H1 (cell line): ENCODE data around the gene LCN15. TPM values are rescaled to one million over a fixed set of nuclear protein-coding genes. Genes with fewer than 3 reads are reported as not detected.
A peak's percentile ranks its signal among the peaks of the same experiment; 100 is the strongest.

Source experiments
- CTCF ChIA-PET: fragments of 300-600 bp; sonication (Branson Sonifier 250); formaldehyde crosslinking; loops from one replicate; lab custom pipeline; 2021; ENCODE audit not compliant: partially characterized antibody; lab: Charles Lee
- POLR2A ChIA-PET: fragments of 300-600 bp; sonication (Branson Sonifier 250); formaldehyde crosslinking; loops from one replicate; lab custom pipeline; 2021; ENCODE audit warnings: inconsistent platforms; ENCODE audit not compliant: partially characterized antibody; lab: Charles Lee
- DNase-seq, 2 experiments: peaks; one replicate each; pipeline versions ENCODE4 v3.0.0 to v3.0.0-alpha.2; 2010 to 2022; ENCODE audit warnings: low spot score in 2 of 2, low read depth in 1 of 2, mixed read lengths in 1 of 2
- FAIRE-seq: peaks from 2 replicates; lab custom pipeline; 2011; peaks lifted over from hg19 to GRCh38; lab: Jason Lieb, UNC
- H2AFZ ChIP-seq: 2 replicates; pipeline ENCODE4 v1.8.1; 2012; ENCODE audit warnings: low read length, inconsistent platforms
- H2AK5ac ChIP-seq: 2 replicates; pipeline ENCODE4 v1.6.1; 2013; ENCODE audit warnings: low read depth, low read length
- H2BK120ac ChIP-seq: replicated peaks from 2 replicates; pipeline ENCODE3; 2013; ENCODE audit warnings: low read depth, low read length, inconsistent platforms
- H2BK12ac ChIP-seq: 2 replicates; pipeline ENCODE4 v1.6.1; 2013; ENCODE audit warnings: low read depth, low read length
- H2BK15ac ChIP-seq: 2 replicates; pipeline ENCODE4 v1.6.1; 2013; ENCODE audit warnings: low read length
- H2BK20ac ChIP-seq: 2 replicates; pipeline ENCODE4 v1.6.1; 2013; ENCODE audit warnings: low read length
- H2BK5ac ChIP-seq: 2 replicates; pipeline ENCODE4 v1.6.1; 2013; ENCODE audit warnings: low read depth, low read length
- H3K14ac ChIP-seq: 2 replicates; pipeline ENCODE4 v1.6.1; 2013; ENCODE audit warnings: inconsistent platforms; ENCODE audit not compliant: insufficient read length
- H3K18ac ChIP-seq: 2 replicates; pipeline ENCODE4 v1.6.1; 2013; ENCODE audit warnings: low read length; ENCODE audit errors: extremely low read depth
- H3K23ac ChIP-seq: 2 replicates; pipeline ENCODE4 v1.6.1; 2013; ENCODE audit warnings: inconsistent platforms; ENCODE audit not compliant: insufficient read length
- H3K23me2 ChIP-seq: 2 replicates; pipeline ENCODE4 v1.6.1; 2013; ENCODE audit warnings: low read depth, low read length
- H3K27ac ChIP-seq: 2 replicates; pipeline ENCODE4 v1.6.1; 2011; ENCODE audit warnings: low read depth, low read length, inconsistent platforms
- H3K27me3 ChIP-seq, 4 experiments: replicated peaks in 1 of 4; 1 replicate in 1 of 4; 2 replicates in 3 of 4; pipeline versions ENCODE4 v1.6.1 to v1.8.1; 2011 to 2013; ENCODE audit warnings: low read length in 3 of 4, mild to moderate bottlenecking in 3 of 4, inconsistent platforms in 2 of 4, mixed read lengths in 2 of 4, moderate library complexity in 1 of 4; ENCODE audit not compliant: control insufficient read depth in 3 of 4, insufficient read depth in 3 of 4; ENCODE audit errors: extremely low read depth in 1 of 4
- H3K36me3 ChIP-seq, 4 experiments: 2 replicates each; pipeline versions ENCODE4 v1.6.1 to v1.8.1; 2011 to 2013; ENCODE audit warnings: mild to moderate bottlenecking in 4 of 4, low read length in 3 of 4, moderate library complexity in 2 of 4, control low read depth in 1 of 4, inconsistent platforms in 1 of 4; ENCODE audit not compliant: insufficient read depth in 4 of 4, control insufficient read depth in 2 of 4
- H3K4ac ChIP-seq: replicated peaks from 2 replicates; pipeline ENCODE3; 2013; ENCODE audit warnings: low read length, low read depth, mixed read lengths, inconsistent platforms; ENCODE audit not compliant: insufficient read length
- H3K4me1 ChIP-seq, 4 experiments: replicated peaks in 1 of 4; 1 replicate in 1 of 4; 2 replicates in 3 of 4; pipeline versions ENCODE4 v1.6.1 to v1.8.1; 2011 to 2013; ENCODE audit warnings: low read length in 3 of 4, inconsistent platforms in 2 of 4, mixed read lengths in 1 of 4; ENCODE audit not compliant: insufficient read depth in 4 of 4, control insufficient read depth in 3 of 4
- H3K4me2 ChIP-seq, 2 experiments: 2 replicates each; pipeline versions ENCODE4 v1.6.1 to v1.8.1; 2011 to 2013; ENCODE audit warnings: low read depth in 2 of 2, low read length in 2 of 2, control low read depth in 1 of 2, inconsistent platforms in 1 of 2, mild to moderate bottlenecking in 1 of 2; ENCODE audit not compliant: insufficient read depth in 1 of 2
- H3K4me3 ChIP-seq, 4 experiments: fragments of 200-600, 300-600 bp in 1 of 4; sonication (generic), shearing (Covaris generic), sonication (Bioruptor Twin) in 1 of 4; 2 replicates each; pipeline versions ENCODE4 v1.5.1 to v1.8.1; 2011 to 2016; ENCODE audit warnings: low read length in 4 of 4, low read depth in 3 of 4, control low read depth in 2 of 4, inconsistent platforms in 2 of 4, mild to moderate bottlenecking in 2 of 4, mixed read lengths in 1 of 4, moderate library complexity in 1 of 4; ENCODE audit not compliant: insufficient read depth in 2 of 4; ENCODE audit errors: extremely low read depth in 1 of 4
- H3K56ac ChIP-seq: replicated peaks from 2 replicates; pipeline ENCODE3; 2013; ENCODE audit warnings: low read depth, mild to moderate bottlenecking, mixed read lengths, low read length, inconsistent platforms; ENCODE audit not compliant: insufficient read length
- H3K79me1 ChIP-seq: 2 replicates; pipeline ENCODE4 v1.6.1; 2013; ENCODE audit warnings: low read depth, low read length, control low read depth
- H3K79me2 ChIP-seq, 2 experiments: 2 replicates each; pipeline versions ENCODE4 v1.6.1 to v1.8.1; 2012 to 2013; ENCODE audit warnings: low read length in 2 of 2, mild to moderate bottlenecking in 2 of 2, inconsistent platforms in 1 of 2; ENCODE audit not compliant: insufficient read depth in 2 of 2, control insufficient read depth in 1 of 2
- H3K9ac ChIP-seq, 4 experiments: replicated peaks in 1 of 4; 1 replicate in 1 of 4; 2 replicates in 3 of 4; pipeline versions ENCODE4 v1.6.1 to v1.8.1; 2011 to 2013; ENCODE audit warnings: low read depth in 3 of 4, low read length in 3 of 4, control low read depth in 2 of 4, mild to moderate bottlenecking in 2 of 4, moderate library complexity in 2 of 4, inconsistent platforms in 1 of 4; ENCODE audit errors: extremely low read depth in 1 of 4
- H3K9me3 ChIP-seq, 2 experiments: 2 replicates each; pipeline versions ENCODE4 v1.6.1 to v1.8.1; 2012 to 2013; ENCODE audit warnings: mild to moderate bottlenecking in 2 of 2, moderate library complexity in 2 of 2, control low read depth in 1 of 2, inconsistent platforms in 1 of 2, low read depth in 1 of 2, low read length in 1 of 2, mixed read lengths in 1 of 2; ENCODE audit not compliant: insufficient read depth in 2 of 2
- H4K20me1 ChIP-seq, 2 experiments: replicated peaks in 1 of 2; 2 replicates each; pipeline versions ENCODE3 to v1.8.1; 2011 to 2013; ENCODE audit warnings: inconsistent platforms in 2 of 2, low read length in 2 of 2, mild to moderate bottlenecking in 1 of 2; ENCODE audit not compliant: insufficient read depth in 2 of 2, control insufficient read depth in 1 of 2
- H4K5ac ChIP-seq: 2 replicates; pipeline ENCODE4 v1.6.1; 2013; ENCODE audit warnings: low read length, low read depth, mixed read lengths, inconsistent platforms; ENCODE audit not compliant: insufficient read length
- H4K8ac ChIP-seq: 2 replicates; pipeline ENCODE4 v1.8.0; 2013; ENCODE audit warnings: mild to moderate bottlenecking, moderate library complexity, low read length, inconsistent platforms; ENCODE audit not compliant: insufficient read depth; ENCODE audit errors: extremely low read depth
- H4K91ac ChIP-seq: replicated peaks from 2 replicates; pipeline ENCODE3; 2013; ENCODE audit warnings: low read length, mixed read lengths, inconsistent platforms; ENCODE audit not compliant: insufficient read length
- POLR2AphosphoS5 ChIP-seq: IDR thresholded peaks from 2 replicates; pipeline ENCODE4 v1.6.1; 2011; ENCODE audit warnings: low read depth, low read length
- POU5F1 ChIP-seq: IDR thresholded peaks from 2 replicates; pipeline ENCODE4 v1.6.1; 2011; ENCODE audit warnings: low read depth, mild to moderate bottlenecking, low read length, moderate library complexity
- WGBS, 2 experiments: shearing (Covaris generic) in 1 of 2; methylation state at CpG; one replicate each; pipeline versions ENCODE4 v1.1.6 to v1.1.7; 2013 to 2015; ENCODE audit warnings: low lambda C conversion rate in 2 of 2, mixed read lengths in 2 of 2, inconsistent platforms in 1 of 2, low coverage in 1 of 2, missing lambda C conversion rate in 1 of 2; ENCODE audit not compliant: insufficient replicate concordance in 2 of 2, insufficient coverage in 1 of 2, insufficient read length in 1 of 2; ENCODE audit errors: extremely low coverage in 1 of 2, missing lambda C conversion rate in 1 of 2; 5-methylcytosine and 5-hydroxymethylcytosine counted together
- polyA plus RNA-seq, 7 experiments: library from polyadenylated mRNA; depleted of rRNA in 3 of 7; stranded (reverse) in 5 of 7; unstranded in 2 of 7; fragments of >200 nt in 5 of 7; fragments of 200-250 nt in 2 of 7; gene quantifications; 1 replicate in 5 of 7; 2 replicates in 1 of 7; 4 replicates in 1 of 7; pipeline versions ENCODE4 v1.2.1 to v1.2.3, GENCODE V29; 2011 to 2013; ENCODE audit warnings: missing spikeins in 2 of 7, mixed read lengths in 2 of 7
- total RNA-seq: library from RNA; stranded (reverse); fragmentation: NEBNext Ultra II Directional; extraction: Animal tissue kit (Norgen Biotek cat#: 25700); gene quantifications from 2 replicates; pipeline ENCODE4 v1.2.1, GENCODE V29; 2021

The LCN15 gene
- total and polyA plus RNA-seq, 2 of the 8 experiments (the other 6 are each of a cell fraction or from before 2014, with no cell fraction given) = 0.08 to 0.47 TPM

DNA sequence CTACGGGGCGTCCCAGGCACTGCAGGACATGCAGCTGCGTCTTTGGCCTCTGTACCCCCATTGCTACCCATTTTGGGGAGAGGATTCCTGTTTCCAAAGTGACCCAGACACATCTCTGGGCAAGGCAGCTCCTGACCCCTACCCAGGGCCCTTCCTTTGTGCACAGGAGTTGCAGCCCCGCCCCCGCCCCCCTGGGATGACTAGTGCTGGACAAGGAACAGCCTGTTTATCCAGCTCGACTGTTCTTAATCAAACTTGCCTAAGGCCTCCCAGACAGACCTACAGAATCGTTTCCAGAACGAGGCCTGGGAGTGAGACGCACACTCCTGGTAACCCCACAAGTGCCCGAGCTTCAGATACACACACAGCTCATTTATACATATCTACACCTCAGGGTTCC is 38.7 kb downstream of the LCN15 start:
- DNase-seq (no peak), FAIRE-seq (no peak)
- no peak overlapping the region for H2BK15ac ChIP-seq
- H3K4me2 ChIP-seq = peak overlapping the region; percentile 88 to 90
- no peak overlapping the region for H3K14ac ChIP-seq
- H4K91ac ChIP-seq = no peak overlapping the region
- H2BK120ac ChIP-seq = no peak overlapping the region
- TF ChIP-seq POLR2AphosphoS5 (peak; percentile 49; the same call in 1 of the 2 replicates), POU5F1 (no peak)
- H3K56ac ChIP-seq = no peak overlapping the region
- no peak overlapping the region for H3K9ac ChIP-seq
- H2BK5ac ChIP-seq = no peak overlapping the region
- no peaks in the 10 kb centered on the region for H3K9me3 ChIP-seq
- H4K20me1 ChIP-seq = peaks cover 30 to 46% of the 10 kb centered on the region in 2 experiments
- no peak overlapping the region for H3K4ac ChIP-seq
- H3K79me1 ChIP-seq = peaks cover 12% of the 10 kb centered on the region
- CTCF ChIA-PET = interaction anchor here (6.8 kb wide), 1 partner anchor 8 kb away, joined by 62 read pairs; no protein-coding TSS in a partner anchor
- POLR2A ChIA-PET = interaction anchor here (0.6 to 14.1 kb wide), 9 partner anchors 9 to 358 kb away, joined by 3 to 223 read pairs (median 3); partner anchors contain the start of genes DIPK1B, LCN10, LCN6 and LCN8
- H3K36me3 ChIP-seq = peaks cover 19 to 49% (median 35%) of the 10 kb centered on the region in 4 experiments
- peaks cover 3 to 16% (median 5%) of the 10 kb centered on the region in 4 experiments for H3K4me1 ChIP-seq
- 0 out of 2 replicates have a peak overlapping the region, but pooled peaks have one; percentile 62 for H3K27ac ChIP-seq
- H3K79me2 ChIP-seq = peaks cover 8 to 36% of the 10 kb centered on the region in 2 experiments
- no peak overlapping the region for H2AFZ ChIP-seq
- peak overlapping the region in 2 of 4 experiments; percentile 3 to 95; a peak in 1 of 8 replicates for H3K4me3 ChIP-seq
- peaks cover 13% of the 10 kb centered on the region; the same call in 1 of the 2 replicates for H3K23me2 ChIP-seq
- H2AK5ac ChIP-seq = no peak overlapping the region
- H2BK12ac ChIP-seq = no peak overlapping the region
- no peak overlapping the region; the same call in 1 of the 2 replicates for H3K18ac ChIP-seq
- WGBS, 2 experiments = 89% methylated on average over 10 of the region's 10 CpGs; no CpG with 5 or more reads in 1 of the 2 experiments
- H4K5ac ChIP-seq = no peak overlapping the region
- no peak overlapping the region for H2BK20ac ChIP-seq
- no peak overlapping the region for H3K23ac ChIP-seq
- peaks cover 0 to 9% (median 5%) of the 10 kb centered on the region in 4 experiments; a peak in 5 of 7 replicates for H3K27me3 ChIP-seq
- no peak overlapping the region for H4K8ac ChIP-seq
